Measurements from ENCODE around the gene PIGH. TPM values are rescaled to one million over a fixed set of nuclear protein-coding genes. Genes with fewer than 3 reads are reported as not detected.

PIGH gene
- total RNA-seq, 4 donors from 2014 or later: 22.1 to 31.4 (median 29.2) TPM

- TF ChIP-seq POLR2A (IDR thresholded peaks at IDR 0.05): no peak
- TF ChIP-seq CTCF (IDR thresholded peaks at IDR 0.05): no peak
- DNase-seq (ENCODE audit: low spot score in 2 of 2): no peak
- 79 to 91% methylated on average over 16 to 19 of the region's 19 CpGs for WGBS, 2 donors
- intact Hi-C loops (cut with DNase I; ENCODE audit: low total_unique reads): loop anchor here (5.0 kb wide), 2 partner anchors 45 to 145 kb away; no protein-coding TSS in a partner anchor
- H3K4me3 ChIP-seq (ENCODE audit: low read depth, poor library complexity, severe bottlenecking): no peak overlapping the region
These were observed 28.1 kb downstream of the PIGH start for GRCh38 chr14:67571991-67572323.

- TF ChIP-seq POLR2A (IDR thresholded peaks at IDR 0.05) (no peak), CTCF (IDR thresholded peaks at IDR 0.05) (no peak)
- intact Hi-C loops (cut with DNase I; ENCODE audit: low total_unique reads): loop anchor here (5.0 kb wide), 2 partner anchors 44 to 144 kb away; no protein-coding TSS in a partner anchor
These were observed 28.6 kb downstream of the PIGH start for GRCh38 chr14:67571275-67571990.

GRCh38 chr14:67570453-67570852 lies 29.6 kb downstream of the PIGH start:
- intact Hi-C loops (cut with DNase I; ENCODE audit: low total_unique reads): loop anchor here (5.0 kb wide), 2 partner anchors 43 to 143 kb away; no protein-coding TSS in a partner anchor
- WGBS, 2 donors: 83 to 84% methylated on average over 7 of the region's 7 CpGs

More at GRCh38 chr14:67571275-67571990, 28.6 kb downstream of the PIGH start:
- peak in 1 of 2 donors; percentile 64 for DNase-seq (ENCODE audit: low spot score in 2 of 2)
- no peak overlapping the region for H3K4me3 ChIP-seq (ENCODE audit: low read depth, poor library complexity, severe bottlenecking)
- 47 to 48% methylated on average over 14 of the region's 14 CpGs for WGBS, 2 donors

GRCh38 chr14:67569651-67570290 lies 30.3 kb downstream of the PIGH start:
- 76 to 78% methylated on average over 4 of the region's 4 CpGs for WGBS, 2 donors
- TF ChIP-seq CTCF (IDR thresholded peaks at IDR 0.05): no peak
- no peak for TF ChIP-seq POLR2A (IDR thresholded peaks at IDR 0.05)
- DNase-seq (ENCODE audit: low spot score in 2 of 2): peak in 1 of 2 donors; percentile 29
- H3K4me3 ChIP-seq (ENCODE audit: low read depth, poor library complexity, severe bottlenecking): no peak overlapping the region
- intact Hi-C loops (cut with DNase I; ENCODE audit: low total_unique reads): loop anchor here (5.0 kb wide), 2 partner anchors 42 to 142 kb away; no protein-coding TSS in a partner anchor

More at GRCh38 chr14:67570453-67570852, 29.6 kb downstream of the PIGH start:
- no peak for DNase-seq (ENCODE audit: low spot score in 2 of 2)
- no peak overlapping the region for H3K4me3 ChIP-seq (ENCODE audit: low read depth, poor library complexity, severe bottlenecking)
- TF ChIP-seq CTCF (IDR thresholded peaks at IDR 0.05): no peak
- TF ChIP-seq POLR2A (IDR thresholded peaks at IDR 0.05): no peak

GRCh38 chr14:67569011-67569650 lies 30.9 kb downstream of the PIGH start:
- DNase-seq (ENCODE audit: low spot score in 2 of 2): peak in 1 of 2 donors; percentile 77
- TF ChIP-seq CTCF (IDR thresholded peaks at IDR 0.05) (no peak), POLR2A (IDR thresholded peaks at IDR 0.05) (no peak)
- intact Hi-C loops (cut with DNase I; ENCODE audit: low total_unique reads): no loop called here
- H3K4me3 ChIP-seq (ENCODE audit: low read depth, poor library complexity, severe bottlenecking): no peak overlapping the region
- WGBS, 2 donors: 74 to 76% methylated on average over 9 to 11 of the region's 11 CpGs

Data from lower leg skin (tissue), 4 donors.